Esophagus muscularis mucosa (tissue), 4 donors: ENCODE results near the gene GREM1. TPM values are rescaled to one million over a fixed set of nuclear protein-coding genes. Genes with fewer than 3 reads are reported as not detected.

Source experiments
- DNase-seq: peaks from one replicate; pipeline ENCODE4 v3.0.0-alpha.2; 2017; ENCODE audit errors: extremely low spot score
- H3K27ac ChIP-seq, 4 donors: fragments of 200-600 bp; sonication (generic); replicated peaks in 1 of 4; 1 replicate in 3 of 4; 2 replicates in 1 of 4; pipeline ENCODE4 v1.5.1; 2016 to 2019; ENCODE audit warnings: mild to moderate bottlenecking in 1 of 4
- H3K27me3 ChIP-seq, 4 donors: fragments of 200-600 bp; sonication (generic); one replicate each; pipeline versions ENCODE4 v1.5.1 to v1.6.0; 2016 to 2019
- H3K36me3 ChIP-seq, 4 donors: fragments of 200-600 bp; sonication (generic); one replicate each; pipeline ENCODE4 v1.5.1; 2016 to 2019
- H3K4me1 ChIP-seq, 4 donors: fragments of 200-600 bp; sonication (generic); one replicate each; pipeline ENCODE4 v1.5.1; 2016 to 2019
- H3K4me3 ChIP-seq, 4 donors: fragments of 200-600 bp; sonication (generic); 1 replicate in 2 of 4; 2 replicates in 2 of 4; pipeline ENCODE4 v1.5.1; 2016 to 2019; ENCODE audit warnings: mild to moderate bottlenecking in 4 of 4, moderate library complexity in 1 of 4
- H3K9me3 ChIP-seq, 4 donors: fragments of 200-600 bp; sonication (generic); 1 replicate in 3 of 4; 2 replicates in 1 of 4; pipeline ENCODE4 v1.5.1; 2016 to 2019
- EP300 ChIP-seq: sonication (generic); formaldehyde crosslinking; IDR thresholded peaks from one replicate; pipeline ENCODE4 v1.6.1; 2017; ENCODE audit warnings: antibody characterized with exemption
- POLR2A ChIP-seq: fragments of 450-650 bp; IDR thresholded peaks from one replicate; pipeline ENCODE4 v1.6.1; 2017; ENCODE audit warnings: antibody characterized with exemption, moderate library complexity, mild to moderate bottlenecking, low read depth
- POLR2AphosphoS5 ChIP-seq, 2 donors: sonication (generic); formaldehyde crosslinking; IDR thresholded peaks; one replicate each; pipeline ENCODE4 v1.6.1; 2017; ENCODE audit warnings: antibody characterized with exemption in 2 of 2
- WGBS: methylation state at CpG from one replicate; pipeline ENCODE4 v1.1.5; 2018; 5-methylcytosine and 5-hydroxymethylcytosine counted together
- intact Hi-C: fragments of 100-400 bp; cut with DNase I; formaldehyde crosslinking; loops from one replicate; pipeline ENCODE4 v1.15.1; 2023
- total RNA-seq, 4 donors: library from RNA; depleted of rRNA; stranded (reverse); fragments of >200 nt; gene quantifications; one replicate each; pipeline versions ENCODE4 v1.1.0 to v1.2.1, GENCODE V29; 2016
- TF ChIP-seq, protein P1 (sequence below), 3 experiments: fragments of 200-600 bp in 2 of 3; fragments of 450-650 bp in 1 of 3; sonication (generic) in 2 of 3; IDR thresholded peaks; one replicate each; pipeline ENCODE4 v1.5.1; 2017 to 2019; ENCODE audit warnings: antibody characterized with exemption in 3 of 3, mild to moderate bottlenecking in 2 of 3, moderate library complexity in 1 of 3

The GREM1 gene
- total RNA-seq, 4 donors from 2014 or later, result 8.6 to 46.1 (median 37.0) TPM

- intact Hi-C loops, result loop anchor here (10.0 kb wide), 1 partner anchor 91 kb away; no protein-coding TSS in a partner anchor
- peaks cover 0 to 18% (median 4%) of the 10 kb centered on the region in 4 donors for H3K27me3 ChIP-seq
- H3K36me3 ChIP-seq, result no peaks in the 10 kb centered on the region
- H3K9me3 ChIP-seq, result no peaks in the 10 kb centered on the region
- H3K4me3 ChIP-seq, result no peak overlapping the region
- H3K4me1 ChIP-seq, result peaks cover 4 to 25% (median 17%) of the 10 kb centered on the region in 4 donors
- H3K27ac ChIP-seq, result no peak overlapping the region
- no peak for DNase-seq
- 84% methylated on average over 2 of the region's 2 CpGs for WGBS
- TF ChIP-seq, protein P1, sequence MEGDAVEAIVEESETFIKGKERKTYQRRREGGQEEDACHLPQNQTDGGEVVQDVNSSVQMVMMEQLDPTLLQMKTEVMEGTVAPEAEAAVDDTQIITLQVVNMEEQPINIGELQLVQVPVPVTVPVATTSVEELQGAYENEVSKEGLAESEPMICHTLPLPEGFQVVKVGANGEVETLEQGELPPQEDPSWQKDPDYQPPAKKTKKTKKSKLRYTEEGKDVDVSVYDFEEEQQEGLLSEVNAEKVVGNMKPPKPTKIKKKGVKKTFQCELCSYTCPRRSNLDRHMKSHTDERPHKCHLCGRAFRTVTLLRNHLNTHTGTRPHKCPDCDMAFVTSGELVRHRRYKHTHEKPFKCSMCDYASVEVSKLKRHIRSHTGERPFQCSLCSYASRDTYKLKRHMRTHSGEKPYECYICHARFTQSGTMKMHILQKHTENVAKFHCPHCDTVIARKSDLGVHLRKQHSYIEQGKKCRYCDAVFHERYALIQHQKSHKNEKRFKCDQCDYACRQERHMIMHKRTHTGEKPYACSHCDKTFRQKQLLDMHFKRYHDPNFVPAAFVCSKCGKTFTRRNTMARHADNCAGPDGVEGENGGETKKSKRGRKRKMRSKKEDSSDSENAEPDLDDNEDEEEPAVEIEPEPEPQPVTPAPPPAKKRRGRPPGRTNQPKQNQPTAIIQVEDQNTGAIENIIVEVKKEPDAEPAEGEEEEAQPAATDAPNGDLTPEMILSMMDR (IDR thresholded peaks at IDR 0.05), result no peak
- TF ChIP-seq EP300 (no peak), POLR2AphosphoS5 (IDR thresholded peaks at IDR 0.05) (no peak), POLR2A (no peak)
Measured at GRCh38 chr15:32723171-32723948, 5.6 kb downstream of the GREM1 start.

DNA sequence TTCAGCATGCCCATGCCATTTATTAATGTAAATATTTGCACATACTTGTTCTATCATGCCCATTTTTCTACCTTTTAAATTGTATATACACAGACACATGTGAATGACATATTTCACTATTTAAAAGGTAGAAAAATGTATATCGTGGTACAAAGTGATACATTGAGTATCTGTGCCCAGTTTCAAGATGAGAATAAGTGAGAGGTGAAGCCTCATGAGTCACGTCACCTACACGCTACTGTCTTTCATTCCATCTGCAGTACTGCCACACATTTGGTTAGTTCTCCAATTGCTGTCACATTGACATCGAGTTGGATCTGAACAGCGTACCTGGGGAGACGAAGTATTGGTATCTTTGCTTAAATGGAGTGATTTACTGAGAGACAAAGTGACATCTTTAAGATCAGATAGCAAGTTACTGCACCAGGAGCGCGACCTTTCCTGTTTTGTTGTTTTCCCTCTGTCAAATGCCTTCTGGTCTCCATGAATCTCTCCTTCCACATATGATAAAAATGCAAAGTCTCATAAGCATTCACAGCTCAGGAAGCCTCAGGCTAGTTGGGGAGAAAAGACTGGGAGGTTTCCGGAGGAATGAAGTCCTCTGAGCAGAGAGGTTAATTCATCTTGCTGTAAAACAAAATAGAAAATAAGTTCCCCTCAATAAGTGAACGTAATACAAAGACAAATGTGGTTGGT is 12.0 kb downstream of the GREM1 start:
- no peaks in the 10 kb centered on the region for H3K9me3 ChIP-seq
- H3K27ac ChIP-seq, result no peak overlapping the region
- TF ChIP-seq POLR2AphosphoS5 (IDR thresholded peaks at IDR 0.05) (no peak), EP300 (no peak), POLR2A (no peak)
- TF ChIP-seq, protein P1 (IDR thresholded peaks at IDR 0.05), result no peak
- WGBS, result 85% methylated on average over 10 of the region's 10 CpGs
- no peak for DNase-seq
- H3K27me3 ChIP-seq, result no peaks in the 10 kb centered on the region
- H3K4me1 ChIP-seq, result peaks cover 0 to 5% (median 0%) of the 10 kb centered on the region in 4 donors
- H3K36me3 ChIP-seq, result no peaks in the 10 kb centered on the region
- intact Hi-C loops, result loop anchor here (10.0 kb wide), 1 partner anchor 85 kb away; no protein-coding TSS in a partner anchor
- H3K4me3 ChIP-seq, result no peak overlapping the region

DNA sequence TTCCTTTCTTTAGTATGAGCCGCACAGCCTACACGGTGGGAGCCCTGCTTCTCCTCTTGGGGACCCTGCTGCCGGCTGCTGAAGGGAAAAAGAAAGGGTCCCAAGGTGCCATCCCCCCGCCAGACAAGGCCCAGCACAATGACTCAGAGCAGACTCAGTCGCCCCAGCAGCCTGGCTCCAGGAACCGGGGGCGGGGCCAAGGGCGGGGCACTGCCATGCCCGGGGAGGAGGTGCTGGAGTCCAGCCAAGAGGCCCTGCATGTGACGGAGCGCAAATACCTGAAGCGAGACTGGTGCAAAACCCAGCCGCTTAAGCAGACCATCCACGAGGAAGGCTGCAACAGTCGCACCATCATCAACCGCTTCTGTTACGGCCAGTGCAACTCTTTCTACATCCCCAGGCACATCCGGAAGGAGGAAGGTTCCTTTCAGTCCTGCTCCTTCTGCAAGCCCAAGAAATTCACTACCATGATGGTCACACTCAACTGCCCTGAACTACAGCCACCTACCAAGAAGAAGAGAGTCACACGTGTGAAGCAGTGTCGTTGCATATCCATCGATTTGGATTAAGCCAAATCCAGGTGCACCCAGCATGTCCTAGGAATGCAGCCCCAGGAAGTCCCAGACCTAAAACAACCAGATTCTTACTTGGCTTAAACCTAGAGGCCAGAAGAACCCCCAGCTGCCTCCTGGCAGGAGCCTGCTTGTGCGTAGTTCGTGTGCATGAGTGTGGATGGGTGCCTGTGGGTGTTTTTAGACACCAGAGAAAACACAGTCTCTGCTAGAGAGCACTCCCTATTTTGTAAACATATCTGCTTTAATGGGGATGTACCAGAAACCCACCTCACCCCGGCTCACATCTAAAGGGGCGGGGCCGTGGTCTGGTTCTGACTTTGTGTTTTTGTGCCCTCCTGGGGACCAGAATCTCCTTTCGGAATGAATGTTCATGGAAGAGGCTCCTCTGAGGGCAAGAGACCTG is 13.2 kb downstream of the GREM1 start:
- H3K27me3 ChIP-seq, result no peaks in the 10 kb centered on the region
- TF ChIP-seq POLR2A, result no peak
- TF ChIP-seq, protein P1 (IDR thresholded peaks at IDR 0.05), result no peak
- TF ChIP-seq POLR2AphosphoS5 (IDR thresholded peaks at IDR 0.05), result no peak
- TF ChIP-seq EP300, result no peak
- no peaks in the 10 kb centered on the region for H3K36me3 ChIP-seq
- H3K27ac ChIP-seq, result no peak overlapping the region
- no peak overlapping the region for H3K4me3 ChIP-seq
- DNase-seq, result no peak
- peaks cover 0 to 5% (median 0%) of the 10 kb centered on the region in 4 donors for H3K4me1 ChIP-seq
- WGBS, result 67% methylated on average over 25 of the region's 27 CpGs
- intact Hi-C loops, result no loop called here
- H3K9me3 ChIP-seq, result no peaks in the 10 kb centered on the region

- H3K27ac ChIP-seq, result no peak overlapping the region
- no peak for TF ChIP-seq POLR2A
- TF ChIP-seq, protein P1 (IDR thresholded peaks at IDR 0.05), result no peak
- no peak for TF ChIP-seq POLR2AphosphoS5 (IDR thresholded peaks at IDR 0.05)
- no peak for TF ChIP-seq EP300
- H3K9me3 ChIP-seq, result no peaks in the 10 kb centered on the region
- H3K4me1 ChIP-seq, result peaks cover 0 to 5% (median 0%) of the 10 kb centered on the region in 4 donors
- no peaks in the 10 kb centered on the region for H3K36me3 ChIP-seq
- 88% methylated on average over 6 of the region's 6 CpGs for WGBS
- H3K4me3 ChIP-seq, result no peak overlapping the region
- DNase-seq, result no peak
- intact Hi-C loops, result no loop called here
- no peaks in the 10 kb centered on the region for H3K27me3 ChIP-seq
Measured at GRCh38 chr15:32732574-32733157, 14.9 kb downstream of the GREM1 start.
